Right cardiac atrium (tissue), 5 donors: ENCODE results near the gene KIAA1549. TPM values are rescaled to one million over a fixed set of nuclear protein-coding genes. Genes with fewer than 3 reads are reported as not detected.

ENCODE experiments used
- ATAC-seq, 2 donors: fragments of 200-7000 bp; cut with Tn5 transposase; one replicate each; pipeline versions ENCODE4 v1.8.0 to v1.9.1; 2020; ENCODE audit warnings: moderate library complexity in 2 of 2, mild to moderate bottlenecking in 1 of 2
- DNase-seq, 3 donors: peaks; one replicate each; pipeline ENCODE4 v3.0.0-alpha.2; 2020
- H3K27ac ChIP-seq: one replicate; pipeline ENCODE4 v1.5.1; 2013; ENCODE audit warnings: mild to moderate bottlenecking, low read length, control low read depth, moderate library complexity
- H3K27me3 ChIP-seq: one replicate; pipeline ENCODE4 v1.6.1; 2013; ENCODE audit not compliant: control insufficient read depth, insufficient read depth
- H3K4me1 ChIP-seq: one replicate; pipeline ENCODE4 v1.6.1; 2013; ENCODE audit warnings: low read length; ENCODE audit not compliant: control insufficient read depth, insufficient read depth
- H3K4me3 ChIP-seq: one replicate; pipeline ENCODE4 v1.5.1; 2013; ENCODE audit warnings: low read length, control low read depth
- H3K9me3 ChIP-seq: one replicate; pipeline ENCODE4 v1.6.1; 2013; ENCODE audit warnings: low read length; ENCODE audit not compliant: control insufficient read depth
- WGBS: extraction: QIAGEN DNeasy Blood & Tissue Kit; methylation state at CpG from one replicate; pipeline ENCODE4 v1.1.7; 2013; 5-methylcytosine and 5-hydroxymethylcytosine counted together
- intact Hi-C, 4 donors: fragments of 100-400 bp; cut with DNase I; formaldehyde crosslinking; loops; one replicate each; pipeline versions ENCODE4 v1.11.0 to v1.14.0; 2022 to 2023
- polyA plus RNA-seq: library from polyadenylated mRNA; stranded (reverse); fragments of 200-250 nt; gene quantifications from one replicate; pipeline ENCODE4 v1.2.3, GENCODE V29; 2013
- total RNA-seq, 4 donors: library from RNA; stranded (reverse); fragmentation: NEBNext Ultra II Directional; extraction: Animal tissue kit (Norgen Biotek cat#: 25700); gene quantifications; one replicate each; pipeline ENCODE4 v1.2.1, GENCODE V29; 2021
- donor health status: healthy with polysubstance abuse.
- donor health status: DM: no; HTN: yes; CAD: no.
- donor health status: DM: no; HTN: no; CAD: no.
- donor health status: DM: no; HTN: yes; CAD: no; lungs with severe emphysema.
- donor health status: DM: yes; HTN: yes; CAD: no.

Gene KIAA1549
- total and polyA plus RNA-seq, 5 donors = 0.52 to 1.9 (median 1.5) TPM

DNA sequence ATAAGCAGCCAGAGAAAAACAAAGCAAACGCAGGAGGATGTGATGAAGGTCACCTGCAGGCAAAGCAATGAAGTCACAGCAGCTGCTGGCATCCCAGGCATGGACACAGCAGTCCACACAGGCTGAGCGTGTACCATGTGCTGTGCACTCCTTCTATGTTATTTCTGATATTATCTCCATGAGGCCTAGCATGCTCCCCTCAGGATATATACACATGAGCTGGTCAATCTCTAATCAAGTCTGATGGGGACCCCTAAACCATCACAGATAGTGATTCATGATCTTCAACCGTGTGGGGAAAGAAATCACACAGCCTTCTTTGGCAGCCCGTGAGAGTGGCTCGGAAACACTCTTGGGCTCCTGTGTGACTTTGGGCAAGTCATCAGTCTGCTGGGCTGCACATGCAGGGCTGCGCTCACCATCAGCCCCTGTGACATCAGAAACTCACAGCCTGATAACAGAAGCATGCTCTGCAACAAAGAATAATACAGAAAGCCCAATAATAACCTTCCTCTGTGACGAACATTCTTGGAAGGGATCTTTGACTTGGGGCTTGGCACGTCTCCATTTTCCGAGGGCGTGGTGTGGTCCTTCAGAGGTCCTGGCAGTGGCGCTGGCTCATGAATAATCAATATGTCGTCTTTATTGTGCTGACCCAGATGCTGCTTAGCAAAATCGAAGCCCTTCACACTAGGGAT lies 100.2 kb downstream of the KIAA1549 start:
- ATAC-seq = peak; percentile 91 to 95
- Histone ChIP-seq H3K9me3 (no peaks in the 10 kb centered on the region), H3K4me1 (peaks cover 5% of the 10 kb centered on the region), H3K4me3 (no peak overlapping the region), H3K27ac (no peak overlapping the region), H3K27me3 (no peaks in the 10 kb centered on the region)
- DNase-seq = peak; percentile 81 to 92 (median 87)
- intact Hi-C loops = loop anchor here in 2 of 4 donors (10.0 kb wide), 2 partner anchors 94 to 194 kb away; no protein-coding TSS in a partner anchor
- WGBS = 57% methylated on average over 13 of the region's 13 CpGs

DNA sequence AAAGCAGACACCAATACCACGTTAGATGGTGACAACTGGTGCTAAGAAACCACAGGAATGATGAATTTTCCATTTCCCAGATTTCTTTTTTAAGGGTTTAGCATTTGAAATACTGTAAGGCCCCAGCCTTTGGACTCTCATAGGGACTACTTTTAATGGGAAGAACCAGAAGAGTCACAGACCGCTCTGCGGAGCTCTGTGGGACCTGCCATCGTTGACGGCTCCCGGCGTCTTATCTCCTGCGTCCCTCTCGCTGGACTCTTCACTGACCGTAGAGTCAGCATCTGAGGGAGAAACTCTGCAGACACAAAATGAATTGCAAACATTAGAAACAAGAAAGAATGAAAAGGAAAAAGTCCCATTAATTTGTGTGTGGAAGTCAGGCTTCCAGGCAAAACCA lies 101.8 kb downstream of the KIAA1549 start:
- DNase-seq = no peak
- H3K4me1 ChIP-seq = peaks cover 5% of the 10 kb centered on the region
- H3K27ac ChIP-seq = no peak overlapping the region
- H3K27me3 ChIP-seq = no peaks in the 10 kb centered on the region
- ATAC-seq = no peak
- no peak overlapping the region for H3K4me3 ChIP-seq
- H3K9me3 ChIP-seq = no peaks in the 10 kb centered on the region
- intact Hi-C loops = no loop called here
- 75% methylated on average over 10 of the region's 10 CpGs for WGBS

- DNase-seq (no peak), ATAC-seq (no peak)
- no peaks in the 10 kb centered on the region for H3K27me3 ChIP-seq
- intact Hi-C loops = no loop called here
- no peak overlapping the region for H3K4me3 ChIP-seq
- H3K9me3 ChIP-seq = no peaks in the 10 kb centered on the region
- no peak overlapping the region for H3K27ac ChIP-seq
- H3K4me1 ChIP-seq = peaks cover 5% of the 10 kb centered on the region
Measured at GRCh38 chr7:138878856-138879255, 102.3 kb downstream of the KIAA1549 start.

- intact Hi-C loops = no loop called here
- no peak overlapping the region for H3K4me3 ChIP-seq
- DNase-seq (no peak), ATAC-seq (no peak)
- H3K9me3 ChIP-seq = no peaks in the 10 kb centered on the region
- WGBS = 92% methylated on average over 7 of the region's 7 CpGs
- H3K4me1 ChIP-seq = peaks cover 5% of the 10 kb centered on the region
- H3K27me3 ChIP-seq = no peaks in the 10 kb centered on the region
- no peak overlapping the region for H3K27ac ChIP-seq
Measured at GRCh38 chr7:138878051-138878450, 103.1 kb downstream of the KIAA1549 start.

GRCh38 chr7:138876326-138876725 lies 104.9 kb downstream of the KIAA1549 start:
- Histone ChIP-seq H3K27ac (no peak overlapping the region), H3K4me1 (peaks cover 2% of the 10 kb centered on the region), H3K27me3 (no peaks in the 10 kb centered on the region), H3K9me3 (no peaks in the 10 kb centered on the region), H3K4me3 (no peak overlapping the region)
- intact Hi-C loops = no loop called here
- 97% methylated on average over 4 of the region's 4 CpGs for WGBS
- DNase-seq (no peak), ATAC-seq (no peak)

GRCh38 chr7:138875794-138876193 lies 105.4 kb downstream of the KIAA1549 start:
- Histone ChIP-seq H3K4me3 (no peak overlapping the region), H3K9me3 (no peaks in the 10 kb centered on the region), H3K27ac (no peak overlapping the region), H3K4me1 (no peaks in the 10 kb centered on the region), H3K27me3 (no peaks in the 10 kb centered on the region)
- intact Hi-C loops = no loop called here
- WGBS = 86% methylated on average over 9 of the region's 9 CpGs
- ATAC-seq (no peak), DNase-seq (no peak)

GRCh38 chr7:138873220-138873892 lies 107.8 kb downstream of the KIAA1549 start:
- 72% methylated on average over 5 of the region's 5 CpGs for WGBS
- no peaks in the 10 kb centered on the region for H3K27me3 ChIP-seq
- no peaks in the 10 kb centered on the region for H3K4me1 ChIP-seq
- H3K9me3 ChIP-seq = no peaks in the 10 kb centered on the region
- H3K4me3 ChIP-seq = no peak overlapping the region
- DNase-seq = no peak
- ATAC-seq = no peak
- no peak overlapping the region for H3K27ac ChIP-seq
- intact Hi-C loops = no loop called here

DNA sequence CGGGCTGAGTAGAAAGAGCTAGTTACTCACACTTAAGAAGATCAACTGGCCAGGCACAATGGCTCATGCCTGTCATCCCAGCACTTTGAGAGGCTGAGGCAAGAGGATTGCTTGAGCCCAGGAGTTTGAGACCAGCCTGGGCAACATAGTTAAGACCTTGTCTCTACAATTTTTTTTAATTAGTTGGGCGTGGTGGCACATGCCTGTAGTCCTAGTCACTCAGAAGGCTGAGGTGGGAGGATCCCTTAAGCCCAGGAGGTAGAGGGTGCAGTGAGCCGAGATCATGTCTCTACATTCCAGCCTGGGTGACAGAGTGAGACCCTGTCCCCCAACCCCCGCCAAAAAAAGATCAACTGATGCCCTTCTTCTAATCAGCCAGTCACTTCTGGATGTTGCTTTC lies 108.6 kb downstream of the KIAA1549 start:
- H3K4me1 ChIP-seq = no peaks in the 10 kb centered on the region
- H3K27ac ChIP-seq = no peak overlapping the region
- DNase-seq (no peak), ATAC-seq (no peak)
- no peaks in the 10 kb centered on the region for H3K27me3 ChIP-seq
- H3K9me3 ChIP-seq = no peaks in the 10 kb centered on the region
- H3K4me3 ChIP-seq = no peak overlapping the region
- intact Hi-C loops = no loop called here
- 90% methylated on average over 4 of the region's 4 CpGs for WGBS

DNA sequence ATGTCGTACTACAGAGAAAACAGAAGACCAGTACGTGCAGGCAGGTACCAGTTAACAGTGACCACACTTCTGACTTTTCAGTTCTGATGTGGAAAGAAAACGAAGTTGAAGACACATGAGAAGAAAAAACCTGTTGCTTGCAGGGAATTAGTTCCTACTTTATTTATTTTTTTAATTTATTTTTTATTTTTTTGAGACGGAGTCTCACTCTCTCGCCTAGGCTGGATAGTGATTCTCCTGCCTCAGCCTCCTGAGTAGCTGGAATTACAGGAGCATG lies 109.4 kb downstream of the KIAA1549 start:
- H3K27me3 ChIP-seq = no peaks in the 10 kb centered on the region
- DNase-seq (no peak), ATAC-seq (no peak)
- no peaks in the 10 kb centered on the region for H3K4me1 ChIP-seq
- intact Hi-C loops = no loop called here
- H3K27ac ChIP-seq = no peak overlapping the region
- no peaks in the 10 kb centered on the region for H3K9me3 ChIP-seq
- WGBS = 96% methylated on average over 5 of the region's 5 CpGs
- H3K4me3 ChIP-seq = no peak overlapping the region

DNA sequence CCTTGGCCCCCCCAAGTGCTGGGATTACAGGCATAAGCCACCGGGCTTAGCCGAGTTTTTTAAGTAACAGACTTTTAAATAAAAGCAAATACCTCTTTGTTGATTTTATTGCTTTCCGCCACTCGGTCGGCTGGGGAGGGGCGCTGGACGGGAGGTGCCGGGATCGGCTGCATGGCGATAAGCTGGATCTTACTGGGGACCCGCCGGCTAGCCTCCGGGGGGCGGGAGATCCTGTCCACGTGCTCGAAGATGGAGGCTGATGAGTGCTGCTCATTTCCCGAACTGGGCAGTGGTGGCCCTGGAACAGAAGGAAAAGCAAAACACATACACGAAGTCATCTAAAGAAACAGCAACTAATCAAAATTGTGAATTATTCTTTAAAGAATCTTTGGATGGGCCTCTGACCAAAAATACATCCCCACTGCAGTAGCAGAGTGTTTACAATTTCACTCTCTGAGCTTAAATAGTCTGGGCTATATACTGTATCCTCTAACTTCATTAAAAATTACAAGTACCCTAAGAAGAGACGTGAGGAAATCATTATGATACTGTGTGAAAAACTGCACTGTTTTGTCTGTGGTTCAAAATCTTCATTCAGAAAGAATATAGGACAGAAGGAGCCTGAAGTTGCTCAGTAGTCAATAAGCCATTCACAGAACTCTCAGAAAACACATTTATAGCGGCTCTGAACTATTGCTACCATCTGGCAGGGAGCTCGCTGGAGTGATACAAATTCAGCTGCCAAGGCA lies 110.0 kb downstream of the KIAA1549 start:
- no peak for ATAC-seq
- 96% methylated on average over 21 of the region's 21 CpGs for WGBS

GRCh38 chr7:138869353-138869752 lies 111.8 kb downstream of the KIAA1549 start:
- Histone ChIP-seq H3K4me3 (no peak overlapping the region), H3K27me3 (no peaks in the 10 kb centered on the region), H3K27ac (no peak overlapping the region), H3K9me3 (no peaks in the 10 kb centered on the region), H3K4me1 (no peaks in the 10 kb centered on the region)
- DNase-seq = peak in 1 of 3 donors; percentile 50
- no peak for ATAC-seq
- 98% methylated on average over 30 of the region's 30 CpGs for WGBS
- intact Hi-C loops = no loop called here

More for the DNA sequence above, 110.0 kb downstream of the KIAA1549 start:
- no peak overlapping the region for H3K27ac ChIP-seq
- no peaks in the 10 kb centered on the region for H3K4me1 ChIP-seq
- intact Hi-C loops = no loop called here
- no peaks in the 10 kb centered on the region for H3K9me3 ChIP-seq
- no peak for DNase-seq
- no peaks in the 10 kb centered on the region for H3K27me3 ChIP-seq
- no peak overlapping the region for H3K4me3 ChIP-seq
